ENCODE data around the gene MED1.

DNA sequence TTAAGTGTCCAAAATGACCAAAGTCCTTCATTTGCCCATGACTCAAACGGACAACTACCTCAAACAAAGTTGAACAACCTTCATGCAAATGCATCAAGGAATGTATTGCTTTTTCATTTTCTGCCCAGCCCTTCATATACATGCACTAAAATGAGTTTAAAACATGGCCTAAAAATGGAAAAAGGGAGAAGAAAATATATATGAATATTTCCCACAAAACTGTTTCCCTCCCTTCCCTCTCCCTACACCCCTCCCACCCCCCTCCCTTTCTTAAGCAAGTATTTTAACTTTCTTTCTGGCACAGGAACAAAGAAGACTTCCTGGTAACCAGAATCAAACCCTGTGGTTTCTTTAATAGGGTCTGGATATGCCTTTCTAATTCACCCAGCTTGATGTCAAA, 44.1 kb downstream of the MED1 start:
- no peak for TF ChIP-seq POLR2A (IDR thresholded peaks at IDR 0.05)
- TF ChIP-seq, protein P1, sequence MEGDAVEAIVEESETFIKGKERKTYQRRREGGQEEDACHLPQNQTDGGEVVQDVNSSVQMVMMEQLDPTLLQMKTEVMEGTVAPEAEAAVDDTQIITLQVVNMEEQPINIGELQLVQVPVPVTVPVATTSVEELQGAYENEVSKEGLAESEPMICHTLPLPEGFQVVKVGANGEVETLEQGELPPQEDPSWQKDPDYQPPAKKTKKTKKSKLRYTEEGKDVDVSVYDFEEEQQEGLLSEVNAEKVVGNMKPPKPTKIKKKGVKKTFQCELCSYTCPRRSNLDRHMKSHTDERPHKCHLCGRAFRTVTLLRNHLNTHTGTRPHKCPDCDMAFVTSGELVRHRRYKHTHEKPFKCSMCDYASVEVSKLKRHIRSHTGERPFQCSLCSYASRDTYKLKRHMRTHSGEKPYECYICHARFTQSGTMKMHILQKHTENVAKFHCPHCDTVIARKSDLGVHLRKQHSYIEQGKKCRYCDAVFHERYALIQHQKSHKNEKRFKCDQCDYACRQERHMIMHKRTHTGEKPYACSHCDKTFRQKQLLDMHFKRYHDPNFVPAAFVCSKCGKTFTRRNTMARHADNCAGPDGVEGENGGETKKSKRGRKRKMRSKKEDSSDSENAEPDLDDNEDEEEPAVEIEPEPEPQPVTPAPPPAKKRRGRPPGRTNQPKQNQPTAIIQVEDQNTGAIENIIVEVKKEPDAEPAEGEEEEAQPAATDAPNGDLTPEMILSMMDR (IDR thresholded peaks at IDR 0.05), result no peak

Measured in lower leg skin (tissue), 3 donors.